HepG2 (cell line): Measurements from ENCODE around the gene HBA1. TPM values are rescaled to one million over a fixed set of nuclear protein-coding genes. Genes with fewer than 3 reads are reported as not detected.

ENCODE experiments used
- ATM ChIP-seq: fragments of 450-650 bp; IDR thresholded peaks from 2 replicates; pipeline ENCODE4 v1.7.1; 2017; ENCODE audit warnings: mild to moderate bottlenecking, borderline replicate concordance
- DDIT3 ChIP-seq: sonication (generic); formaldehyde crosslinking; IDR thresholded peaks from 2 replicates; pipeline ENCODE4 v1.4.0; 2020; ENCODE audit warnings: mild to moderate bottlenecking, missing genetic modification reagents
- FOXP1 ChIP-seq, 2 experiments: fragments of 450-650 bp in 1 of 2; IDR thresholded peaks; 2 replicates each; pipeline ENCODE4 v1.6.1; 2017 to 2018; ENCODE audit warnings: antibody characterized with exemption in 1 of 2
- IRF2 ChIP-seq: IDR thresholded peaks from 2 replicates; pipeline ENCODE4 v1.6.1; 2018; ENCODE audit warnings: missing genetic modification reagents, missing compliant biosample characterization
- JARID2 ChIP-seq: sonication (generic); formaldehyde crosslinking; IDR thresholded peaks from 2 replicates; pipeline ENCODE4 v1.8.1; 2023; ENCODE audit warnings: missing genetic modification reagents, inconsistent platforms; ENCODE audit not compliant: insufficient replicate concordance
- KLF13 ChIP-seq: sonication (generic); formaldehyde crosslinking; IDR thresholded peaks from 2 replicates; pipeline ENCODE4 v1.4.0; 2020; ENCODE audit warnings: mild to moderate bottlenecking, missing genetic modification reagents
- MYNN ChIP-seq: sonication (generic); formaldehyde crosslinking; IDR thresholded peaks from 2 replicates; pipeline ENCODE4 v1.4.0; 2020; ENCODE audit warnings: mild to moderate bottlenecking, low read depth, missing genetic modification reagents
- NKX3-1 ChIP-seq: sonication (generic); formaldehyde crosslinking; IDR thresholded peaks from 2 replicates; pipeline ENCODE4 v1.5.0; 2020; ENCODE audit warnings: missing genetic modification reagents
- SNAI1 ChIP-seq: sonication (generic); formaldehyde crosslinking; IDR thresholded peaks from 2 replicates; pipeline ENCODE4 v1.5.0; 2020; ENCODE audit warnings: mild to moderate bottlenecking, missing genetic modification reagents, borderline replicate concordance
- XBP1 ChIP-seq: sonication (generic); formaldehyde crosslinking; IDR thresholded peaks from 2 replicates; pipeline ENCODE4 v1.5.0; 2020; ENCODE audit warnings: missing genetic modification reagents
- ZFAT ChIP-seq: sonication (generic); formaldehyde crosslinking; conservative IDR thresholded peaks from 2 replicates; pipeline ENCODE4 v1.8.1; 2023; ENCODE audit warnings: missing genetic modification reagents, inconsistent platforms
- ZNF207 ChIP-seq: fragments of 450-650 bp; IDR thresholded peaks from 2 replicates; pipeline ENCODE4 v1.6.1; 2016; ENCODE audit warnings: antibody characterized with exemption, borderline replicate concordance
- ZNF225 ChIP-seq: sonication (generic); formaldehyde crosslinking; IDR thresholded peaks from 2 replicates; pipeline ENCODE4 v1.4.0; 2020; ENCODE audit warnings: mild to moderate bottlenecking, missing genetic modification reagents
- ZNF260 ChIP-seq: sonication (generic); formaldehyde crosslinking; IDR thresholded peaks from 2 replicates; pipeline ENCODE4 v1.4.0; 2020; ENCODE audit warnings: missing genetic modification reagents, low read depth, mild to moderate bottlenecking, borderline replicate concordance
- ZNF282 ChIP-seq: fragments of 450-650 bp; IDR thresholded peaks from 2 replicates; pipeline ENCODE4 v1.6.1; 2018; ENCODE audit not compliant: partially characterized antibody
- ZNF367 ChIP-seq: sonication (generic); formaldehyde crosslinking; IDR thresholded peaks from 2 replicates; pipeline ENCODE4 v1.4.0; 2020; ENCODE audit warnings: missing genetic modification reagents, borderline replicate concordance
- ZNF460 ChIP-seq: sonication (generic); formaldehyde crosslinking; IDR thresholded peaks from 2 replicates; pipeline ENCODE4 v1.5.1; 2020; ENCODE audit warnings: missing genetic modification reagents, mild to moderate bottlenecking, borderline replicate concordance
- ZNF574 ChIP-seq: sonication (generic); formaldehyde crosslinking; IDR thresholded peaks from 2 replicates; pipeline ENCODE4 v1.4.0; 2020; ENCODE audit warnings: missing genetic modification reagents
- ZNF614 ChIP-seq: IDR thresholded peaks from 2 replicates; pipeline ENCODE4 v1.6.1; 2018; ENCODE audit warnings: missing biosample characterization, missing genetic modification reagents, inconsistent platforms, borderline replicate concordance
- polyA plus RNA-seq, 8 experiments: library from polyadenylated mRNA; depleted of rRNA in 3 of 8; stranded (reverse) in 7 of 8; unstranded in 1 of 8; fragments of >200 nt; fragmentation: Illumina TruSeq in 4 of 8; extraction: Trizol in 4 of 8; gene quantifications; 2 replicates each; pipeline versions ENCODE4 v1.2.1 to v1.2.3, GENCODE V29; 2011 to 2016; ENCODE audit warnings: low read depth in 4 of 8, missing spikeins in 1 of 8, mixed read lengths in 1 of 8; ENCODE audit not compliant: insufficient read depth in 1 of 8
- total RNA-seq, 5 experiments: library from RNA; depleted of rRNA; stranded (reverse); fragments of >200 nt; fragmentation: Illumina TruSeq; extraction: Trizol; gene quantifications; 2 replicates each; pipeline ENCODE4 v1.2.3, GENCODE V29; 2016; ENCODE audit warnings: low read depth in 1 of 5
- TF ChIP-seq, protein P1 (sequence below): sonication (generic); formaldehyde crosslinking; IDR thresholded peaks from 2 replicates; pipeline ENCODE4 v1.5.0; 2020; ENCODE audit warnings: mild to moderate bottlenecking, missing genetic modification reagents
- TF ChIP-seq, protein P2 (sequence below): IDR thresholded peaks from 2 replicates; pipeline ENCODE4 v1.6.1; 2016; ENCODE audit warnings: control low read depth
- TF ChIP-seq, protein P3 (sequence below): IDR thresholded peaks from 2 replicates; pipeline ENCODE4 v1.6.1; 2016; ENCODE audit warnings: missing biosample characterization, missing genetic modification reagents, low read depth

The HBA1 gene
- total and polyA plus RNA-seq, 2 of the 13 experiments (the other 11 are each of a cell fraction or from before 2014, with no cell fraction given): 0.59 TPM; not detected in 1

DNA sequence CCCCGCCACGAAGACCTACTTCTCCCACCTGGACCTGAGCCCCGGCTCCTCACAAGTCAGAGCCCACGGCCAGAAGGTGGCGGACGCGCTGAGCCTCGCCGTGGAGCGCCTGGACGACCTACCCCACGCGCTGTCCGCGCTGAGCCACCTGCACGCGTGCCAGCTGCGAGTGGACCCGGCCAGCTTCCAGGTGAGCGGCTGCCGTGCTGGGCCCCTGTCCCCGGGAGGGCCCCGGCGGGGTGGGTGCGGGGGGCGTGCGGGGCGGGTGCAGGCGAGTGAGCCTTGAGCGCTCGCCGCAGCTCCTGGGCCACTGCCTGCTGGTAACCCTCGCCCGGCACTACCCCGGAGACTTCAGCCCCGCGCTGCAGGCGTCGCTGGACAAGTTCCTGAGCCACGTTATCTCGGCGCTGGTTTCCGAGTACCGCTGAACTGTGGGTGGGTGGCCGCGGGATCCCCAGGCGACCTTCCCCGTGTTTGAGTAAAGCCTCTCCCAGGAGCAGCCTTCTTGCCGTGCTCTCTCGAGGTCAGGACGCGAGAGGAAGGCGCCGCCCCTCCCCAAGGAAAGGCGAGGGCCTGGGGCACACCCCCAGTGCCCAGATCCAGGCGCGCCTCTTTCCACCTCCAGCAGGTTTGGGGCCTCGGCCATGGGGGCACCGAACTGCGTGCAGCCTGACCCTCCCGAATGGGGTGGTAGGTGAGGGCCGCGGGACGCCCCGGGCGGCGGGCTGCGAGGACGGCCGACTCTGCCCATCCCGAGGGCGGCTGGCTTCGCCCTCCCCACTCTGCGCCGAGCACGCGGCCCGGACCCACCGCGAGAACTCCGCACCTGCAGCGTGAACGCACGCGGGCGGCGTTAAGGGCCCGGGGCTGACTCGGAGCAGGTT, 4.4 kb downstream of the HBA1 start (continued):
- TF ChIP-seq, protein P1, sequence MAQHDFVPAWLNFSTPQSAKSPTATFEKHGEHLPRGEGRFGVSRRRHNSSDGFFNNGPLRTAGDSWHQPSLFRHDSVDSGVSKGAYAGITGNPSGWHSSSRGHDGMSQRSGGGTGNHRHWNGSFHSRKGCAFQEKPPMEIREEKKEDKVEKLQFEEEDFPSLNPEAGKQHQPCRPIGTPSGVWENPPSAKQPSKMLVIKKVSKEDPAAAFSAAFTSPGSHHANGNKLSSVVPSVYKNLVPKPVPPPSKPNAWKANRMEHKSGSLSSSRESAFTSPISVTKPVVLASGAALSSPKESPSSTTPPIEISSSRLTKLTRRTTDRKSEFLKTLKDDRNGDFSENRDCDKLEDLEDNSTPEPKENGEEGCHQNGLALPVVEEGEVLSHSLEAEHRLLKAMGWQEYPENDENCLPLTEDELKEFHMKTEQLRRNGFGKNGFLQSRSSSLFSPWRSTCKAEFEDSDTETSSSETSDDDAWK (CRISPR knock-in tag): no peak
- peak; percentile 69; the same call in 1 of the 2 replicates for TF ChIP-seq IRF2 (CRISPR knock-in tag)
- TF ChIP-seq XBP1 (CRISPR knock-in tag): no peak; the same call in 1 of the 2 replicates
- TF ChIP-seq ZNF260 (CRISPR knock-in tag): no peak
- TF ChIP-seq MYNN (CRISPR knock-in tag): 0 out of 2 replicates have a peak, but pooled peaks have one; percentile 89
- TF ChIP-seq DDIT3 (CRISPR knock-in tag): no peak
- TF ChIP-seq ATM: no peak
- TF ChIP-seq ZNF282: no peak
- TF ChIP-seq ZNF614 (CRISPR knock-in tag): peak; percentile 80; the same call in 1 of the 2 replicates
- peak; percentile 91 for TF ChIP-seq ZFAT (CRISPR knock-in tag)
- TF ChIP-seq, protein P2, sequence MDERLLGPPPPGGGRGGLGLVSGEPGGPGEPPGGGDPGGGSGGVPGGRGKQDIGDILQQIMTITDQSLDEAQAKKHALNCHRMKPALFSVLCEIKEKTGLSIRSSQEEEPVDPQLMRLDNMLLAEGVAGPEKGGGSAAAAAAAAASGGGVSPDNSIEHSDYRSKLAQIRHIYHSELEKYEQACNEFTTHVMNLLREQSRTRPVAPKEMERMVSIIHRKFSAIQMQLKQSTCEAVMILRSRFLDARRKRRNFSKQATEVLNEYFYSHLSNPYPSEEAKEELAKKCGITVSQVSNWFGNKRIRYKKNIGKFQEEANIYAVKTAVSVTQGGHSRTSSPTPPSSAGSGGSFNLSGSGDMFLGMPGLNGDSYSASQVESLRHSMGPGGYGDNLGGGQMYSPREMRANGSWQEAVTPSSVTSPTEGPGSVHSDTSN (CRISPR knock-in tag): no peak
- no peak for TF ChIP-seq FOXP1 (IDR thresholded peaks at IDR 0.05)
- TF ChIP-seq FOXP1 (CRISPR knock-in tag; IDR thresholded peaks at IDR 0.05): no peak
- TF ChIP-seq ZNF574: peak; percentile 93
- TF ChIP-seq ZNF460 (CRISPR knock-in tag): no peak; the same call in 1 of the 2 replicates
- TF ChIP-seq ZNF225 (CRISPR knock-in tag): peak; percentile 90; the same call in 1 of the 2 replicates
- TF ChIP-seq ZNF207: no peak
- TF ChIP-seq JARID2: no peak
- TF ChIP-seq NKX3-1 (CRISPR knock-in tag): peak; percentile 98
- TF ChIP-seq SNAI1 (CRISPR knock-in tag): peak; percentile 78
- TF ChIP-seq KLF13 (CRISPR knock-in tag): peak; percentile 89; the same call in 1 of the 2 replicates
- TF ChIP-seq, protein P3, sequence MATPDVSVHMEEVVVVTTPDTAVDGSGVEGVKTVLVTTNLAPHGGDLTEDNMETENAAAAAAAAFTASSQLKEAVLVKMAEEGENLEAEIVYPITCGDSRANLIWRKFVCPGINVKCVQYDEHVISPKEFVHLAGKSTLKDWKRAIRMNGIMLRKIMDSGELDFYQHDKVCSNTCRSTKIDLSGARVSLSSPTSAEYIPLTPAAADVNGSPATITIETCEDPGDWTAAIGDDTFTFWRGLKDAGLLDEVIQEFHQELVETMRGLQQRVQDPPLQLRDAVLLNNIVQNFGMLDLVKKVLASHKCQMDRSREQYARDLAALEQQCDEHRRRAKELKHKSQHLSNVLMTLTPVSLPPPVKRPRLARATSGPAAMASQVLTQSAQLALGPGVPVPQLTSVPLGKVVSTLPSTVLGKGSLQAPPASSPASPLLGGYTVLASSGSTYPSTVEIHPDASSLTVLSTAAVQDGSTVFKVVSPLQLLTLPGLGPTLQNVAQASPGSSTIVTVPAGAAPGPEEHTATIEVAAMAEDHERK: no peak; the same call in 1 of the 2 replicates
- TF ChIP-seq ZNF367 (CRISPR knock-in tag): peak; percentile 85; the same call in 1 of the 2 replicates
